ENCODE data around the gene PARD6G.
"Not testable (repeated sequence)": the region's sequence is repeated elsewhere in the genome, so short reads cannot be mapped to it uniquely, and the experiment has no call there.

The PARD6G gene

DNA sequence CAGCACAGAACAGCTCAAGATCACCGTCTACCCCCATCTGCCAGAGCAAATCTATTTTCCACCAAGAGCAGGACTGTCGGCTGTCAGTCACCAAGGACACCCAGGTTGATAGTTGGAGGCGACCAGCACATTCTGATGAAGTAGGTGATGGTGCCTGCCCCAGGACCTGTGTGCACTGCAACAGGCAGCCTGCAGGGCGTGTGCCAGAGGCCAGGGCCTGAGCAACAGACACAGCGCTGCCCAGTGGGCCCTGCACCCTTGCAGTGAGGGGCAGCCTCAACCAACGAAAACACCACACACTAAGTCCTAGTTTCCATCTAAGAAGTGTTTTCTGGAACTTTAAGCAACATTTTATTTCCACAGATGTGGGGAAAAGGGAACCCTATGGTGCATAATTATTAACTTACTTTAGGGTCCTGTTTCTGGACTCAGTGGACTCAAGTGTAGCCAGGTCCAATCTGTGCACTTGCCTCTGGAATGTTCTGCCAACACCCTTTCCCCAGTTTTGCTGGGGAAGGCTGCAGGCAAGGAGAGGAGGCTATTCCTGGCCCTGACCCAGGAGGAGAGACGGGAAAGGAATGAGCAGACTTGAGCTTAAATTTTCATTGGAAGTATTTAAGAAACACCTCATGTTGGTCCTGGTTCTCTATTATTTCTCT, 76.8 kb downstream of the PARD6G start:
- no peak for DNase-seq (ENCODE audit: low spot score)

GRCh38 chr18:80169607-80170006, 77.7 kb downstream of the PARD6G start:
- no peak for DNase-seq (ENCODE audit: low spot score)

DNA sequence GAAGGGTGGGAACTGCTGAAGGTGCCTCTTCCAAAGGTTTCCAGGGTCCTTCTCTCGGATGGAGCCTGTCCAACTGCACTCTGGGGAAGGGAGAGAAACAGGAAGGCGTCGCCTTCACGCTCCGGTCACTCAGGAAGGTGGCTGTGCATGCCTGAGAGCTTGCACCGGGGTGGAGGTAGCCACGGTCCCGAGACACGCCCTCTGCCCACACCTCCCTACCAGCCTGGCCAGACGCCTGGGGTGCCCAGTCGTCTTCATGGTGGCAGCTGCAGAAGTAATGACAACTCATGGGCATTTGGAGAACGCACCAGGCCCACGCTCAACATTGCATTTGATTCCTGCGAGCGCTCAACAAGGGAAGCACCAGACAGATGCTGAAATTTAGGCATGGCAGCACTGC, 78.3 kb downstream of the PARD6G start:
- DNase-seq (ENCODE audit: low spot score) = no peak

DNA sequence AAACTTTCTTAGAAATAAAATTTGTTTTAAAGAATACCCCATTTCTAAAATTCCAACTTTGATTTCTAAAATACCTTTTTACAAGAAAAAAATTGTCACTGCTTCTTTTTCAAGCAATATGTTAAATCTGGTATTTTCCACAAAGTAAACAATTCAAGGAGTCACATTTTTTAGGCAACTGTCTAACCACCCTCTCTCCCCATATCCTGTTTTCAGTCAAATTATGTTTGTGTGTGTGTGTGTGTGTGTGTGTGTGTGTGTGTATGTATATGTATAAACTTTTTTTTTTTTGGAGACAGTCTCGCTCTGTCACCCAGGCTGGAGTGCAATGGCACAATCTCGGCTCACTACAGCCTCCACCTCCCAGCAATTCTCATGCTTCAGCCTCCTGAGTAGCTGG, 79.0 kb downstream of the PARD6G start:
- no peak for DNase-seq (ENCODE audit: low spot score)

- DNase-seq (ENCODE audit: low spot score) = no peak
Measured at GRCh38 chr18:80167931-80168330, 79.4 kb downstream of the PARD6G start.

DNA sequence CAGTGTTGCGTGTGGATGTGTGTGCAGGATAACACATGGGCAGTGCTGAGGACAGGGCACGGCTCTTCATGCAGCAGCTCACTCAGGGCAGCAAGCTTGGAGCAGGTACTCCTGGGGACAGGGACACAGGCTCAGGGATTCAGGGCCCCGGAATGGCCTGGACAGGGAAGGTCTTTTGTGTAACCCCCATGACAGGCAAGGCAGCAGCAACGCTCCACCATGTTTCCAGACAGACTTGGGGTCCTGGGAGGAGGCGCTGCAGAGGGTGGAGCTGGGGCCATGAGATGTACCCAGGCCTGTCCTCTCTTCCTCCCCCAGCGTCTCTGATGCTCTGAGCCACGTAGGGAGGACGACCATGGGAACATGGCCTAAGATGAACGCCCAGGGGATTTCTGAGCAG, 80.0 kb downstream of the PARD6G start:
- DNase-seq (ENCODE audit: low spot score) = no peak

- no peak for DNase-seq (ENCODE audit: low spot score)
Measured at GRCh38 chr18:80166725-80167124, 80.6 kb downstream of the PARD6G start.

- DNase-seq (ENCODE audit: low spot score) = no peak
Measured at GRCh38 chr18:80166240-80166639, 81.1 kb downstream of the PARD6G start.

DNA sequence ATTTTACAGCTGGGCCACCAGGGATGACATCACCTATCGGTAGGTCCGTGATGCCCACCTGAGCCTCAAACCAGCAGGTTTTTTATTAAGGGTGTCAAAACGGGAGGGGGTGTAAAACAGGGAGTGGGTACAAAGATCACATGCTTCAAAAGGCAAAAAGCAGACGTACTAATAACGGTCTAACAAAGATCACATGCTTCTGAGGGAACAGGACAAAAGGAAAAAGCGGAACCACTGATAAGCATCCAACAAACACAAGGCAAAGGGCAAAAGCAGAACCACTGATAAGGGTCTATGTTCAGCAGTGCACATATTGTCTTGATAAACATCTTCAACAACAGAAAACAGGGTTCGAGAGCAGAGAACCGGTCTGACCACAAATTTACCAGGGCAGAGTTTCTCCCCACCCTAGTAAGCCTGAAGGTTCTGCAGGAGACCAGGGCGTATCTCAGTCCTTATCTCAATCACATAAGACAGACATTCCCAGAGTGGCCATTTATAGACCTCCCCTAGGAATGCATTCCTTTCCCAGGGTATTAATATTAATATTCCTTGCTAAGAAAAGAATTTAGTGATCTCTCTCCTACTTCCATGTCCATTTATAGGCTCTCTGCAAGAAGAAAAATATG, 82.5 kb downstream of the PARD6G start:
- not testable (repeated sequence) for DNase-seq (ENCODE audit: low spot score)

DNA sequence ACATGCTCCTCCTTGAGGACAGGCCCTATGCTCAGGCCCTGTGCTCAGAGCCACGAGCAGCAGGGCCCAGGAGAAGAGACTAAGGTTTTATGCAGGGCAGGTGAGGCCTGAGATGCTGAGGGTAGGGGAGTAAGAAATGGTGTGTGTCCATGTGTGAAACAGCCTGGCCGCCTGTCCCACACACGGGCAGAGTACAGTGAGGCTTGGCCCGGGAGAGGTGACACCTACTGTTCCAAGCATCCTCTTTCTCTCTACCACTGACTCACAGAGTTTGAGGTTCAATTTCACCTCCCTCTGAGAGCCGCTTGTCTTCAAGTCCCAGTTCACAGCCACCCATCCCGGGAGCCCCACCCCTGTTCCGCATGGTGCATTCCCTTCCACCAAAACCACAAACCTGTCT, 84.1 kb downstream of the PARD6G start:
- no peak for DNase-seq (ENCODE audit: low spot score)

DNA sequence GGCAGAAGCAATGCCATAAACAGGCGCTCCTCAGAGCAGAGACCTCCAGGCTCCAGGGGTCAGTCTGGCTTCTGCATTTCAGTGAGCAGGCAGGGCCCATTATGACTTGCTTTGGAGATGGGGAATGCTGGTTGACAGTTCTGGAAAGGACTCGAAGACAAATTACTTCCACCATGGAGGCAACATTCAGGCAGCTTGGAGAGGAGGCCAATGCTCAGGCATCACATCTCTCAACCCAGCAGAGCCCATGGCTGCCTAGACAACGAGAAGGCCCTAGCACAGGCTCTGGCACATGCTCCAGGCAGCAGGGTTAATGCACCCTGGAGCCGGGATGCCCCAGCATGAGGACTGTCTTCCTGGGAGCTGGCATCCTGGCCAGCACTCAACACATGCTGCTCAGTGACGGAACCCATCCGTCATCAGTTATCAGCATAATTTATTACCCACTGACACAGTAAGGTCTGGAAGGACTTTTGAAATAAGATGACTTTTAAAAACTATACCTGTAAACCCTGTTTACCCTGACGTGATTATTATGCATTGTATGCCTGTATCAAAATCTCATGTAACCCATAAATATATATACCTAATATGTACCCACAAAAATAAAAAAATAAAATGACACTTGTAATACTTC, 85.4 kb downstream of the PARD6G start:
- no peak for DNase-seq (ENCODE audit: low spot score)

GRCh38 chr18:80159713-80160636, 87.3 kb downstream of the PARD6G start:
- peak; percentile 53 for DNase-seq (ENCODE audit: low spot score)

- no peak for DNase-seq (ENCODE audit: low spot score)
Measured at GRCh38 chr18:80158365-80158764, 88.9 kb downstream of the PARD6G start.

GRCh38 chr18:80157708-80158343, 89.5 kb downstream of the PARD6G start:
- DNase-seq (ENCODE audit: low spot score) = no peak

GRCh38 chr18:80154293-80154692, 93.0 kb downstream of the PARD6G start:
- no peak for DNase-seq (ENCODE audit: low spot score)

DNA sequence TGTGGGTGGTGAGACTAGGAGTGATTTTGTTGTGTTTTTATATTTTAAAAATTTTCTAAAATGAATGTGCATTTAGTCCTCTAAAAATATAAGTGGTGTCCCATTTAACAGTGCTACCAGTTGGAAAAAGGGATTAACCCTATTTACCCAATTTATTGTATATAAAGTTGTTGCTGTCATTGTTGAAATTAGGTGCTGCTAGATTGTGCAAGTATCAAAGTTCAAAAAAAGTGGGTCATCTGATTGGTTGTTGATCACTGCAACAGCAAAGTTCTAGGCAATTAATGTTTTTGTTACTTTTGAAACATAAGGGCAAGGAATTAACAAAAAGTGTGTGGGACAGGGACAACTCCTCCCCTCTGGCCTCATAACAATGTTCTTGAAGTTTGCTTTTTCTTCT, 97.6 kb downstream of the PARD6G start:
- no peak for DNase-seq (ENCODE audit: low spot score)

GRCh38 chr18:80148326-80149199, 98.8 kb downstream of the PARD6G start:
- DNase-seq (ENCODE audit: low spot score) = no peak

DNA sequence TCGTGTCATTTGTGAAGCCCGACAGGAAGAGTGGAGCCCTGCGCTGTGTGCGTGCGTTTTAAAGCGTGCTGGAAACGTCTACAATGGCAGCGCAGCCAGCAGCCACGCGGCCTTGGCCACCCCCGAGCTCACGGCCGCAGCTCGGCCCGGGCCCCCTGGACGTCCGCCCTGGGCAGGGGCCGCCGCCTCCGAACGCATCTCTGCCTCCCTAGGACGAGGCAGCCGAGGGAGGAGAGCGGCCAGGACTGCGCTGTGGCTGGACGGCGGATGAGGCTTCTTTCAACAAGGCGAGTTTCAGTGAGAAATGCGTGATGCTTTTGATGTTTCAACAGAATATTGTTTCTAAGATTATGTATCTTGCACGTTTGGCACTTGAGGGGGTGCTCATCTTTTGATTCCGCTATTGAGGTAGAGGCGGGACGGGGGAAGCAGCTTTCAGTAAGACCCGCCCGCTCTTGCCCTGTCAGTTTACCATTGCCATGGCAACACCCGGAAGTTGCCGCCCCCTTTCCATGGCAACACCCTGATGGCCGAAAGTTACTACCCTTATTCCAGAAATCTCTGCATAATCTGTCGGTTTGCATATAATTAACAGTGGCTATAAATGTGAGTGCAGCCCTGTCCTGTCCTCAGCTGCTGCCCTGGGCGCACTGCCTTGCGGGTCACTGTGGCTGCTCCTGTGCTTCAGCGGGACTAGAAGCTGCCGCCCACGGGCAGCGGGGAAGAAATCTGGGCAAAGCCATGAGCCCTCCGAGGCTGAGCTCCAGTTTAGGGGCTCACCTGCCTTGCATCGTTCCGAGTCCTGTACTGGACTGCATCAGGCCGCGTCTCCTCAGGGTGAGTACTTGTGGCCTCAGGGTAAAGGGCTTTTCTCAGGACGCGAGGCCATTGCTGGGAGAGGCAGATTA, 99.6 kb downstream of the PARD6G start:
- peak; percentile 77 for DNase-seq (ENCODE audit: low spot score)

- no peak for DNase-seq (ENCODE audit: low spot score)
Measured at GRCh38 chr18:80147037-80147417, 100.3 kb downstream of the PARD6G start.
